ENCODE data around the gene PRPF19. TPM values are rescaled to one million over a fixed set of nuclear protein-coding genes. Genes with fewer than 3 reads are reported as not detected.

PRPF19 gene
- total RNA-seq, 5 donors from 2014 or later (not counting 1 experiment from before 2014, with no cell fraction given), result 81.7 to 106 (median 96.9) TPM

DNA sequence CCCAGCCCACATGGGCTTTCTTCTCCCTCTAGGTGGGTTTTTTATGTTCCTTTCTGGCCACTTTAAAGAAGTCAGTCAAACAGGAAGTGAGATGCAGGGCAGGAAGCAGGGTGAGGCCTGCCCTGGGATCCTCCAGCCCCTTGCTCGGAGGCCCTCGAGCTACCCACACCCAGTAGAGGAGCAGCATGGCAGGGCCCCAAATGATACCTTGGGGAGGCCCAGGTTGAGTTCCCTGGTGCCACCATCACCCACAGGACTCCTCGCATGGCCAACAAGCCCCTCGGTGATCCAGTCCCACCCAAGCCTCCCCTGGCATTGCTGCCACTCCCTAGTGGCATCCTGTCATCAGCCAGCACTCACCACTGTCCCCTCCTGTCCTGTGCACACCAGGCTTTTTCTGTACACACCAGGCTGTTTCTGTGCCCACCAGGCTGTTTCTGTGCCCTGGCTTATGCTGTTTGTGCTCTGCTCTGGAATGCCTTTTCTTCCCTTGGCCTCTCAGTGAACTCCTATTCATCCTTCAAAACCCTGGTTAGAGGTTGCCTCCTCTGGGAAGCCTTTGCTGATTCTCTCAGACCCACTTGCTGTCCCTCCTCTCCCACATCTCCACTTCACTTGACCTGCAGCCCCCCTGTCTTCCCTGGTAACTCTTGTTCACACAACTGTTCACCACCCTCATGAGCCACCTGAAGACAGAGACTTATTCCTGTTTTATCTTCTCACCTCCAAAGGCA, 47.5 kb downstream of the PRPF19 start:
- H3K36me3 ChIP-seq (ENCODE audit: control insufficient read depth in 2 of 2, extremely low read depth in 1 of 2, insufficient read depth in 1 of 2, low read length in 1 of 2), result no peaks in the 10 kb centered on the region
- Mint-ChIP-seq H3K4me3 (peak overlapping the region in 1 of 3 donors; percentile 36), H3K27me3 (no peaks in the 10 kb centered on the region), H3K9me3 (no peaks in the 10 kb centered on the region), H3K4me1 (peaks cover 21 to 24% (median 23%) of the 10 kb centered on the region in 3 donors), H3K27ac (peak overlapping the region; percentile 56 to 80), H3K36me3 (peaks cover 3% of the 10 kb centered on the region)
- DNase-seq, result no peak
- H3K27ac ChIP-seq (ENCODE audit: low read length), result no peak overlapping the region
- ATAC-seq (replicated peaks in 1 of 4), result peak; percentile 34 to 72 (median 54)
- 0% methylated on average over 2 of the region's 4 CpGs for WGBS (ENCODE audit: insufficient coverage)
- POLR2A ChIA-PET, result no interaction called here
- no peaks in the 10 kb centered on the region for H3K9me3 ChIP-seq
- H3K4me1 ChIP-seq (ENCODE audit: control insufficient read depth in 1 of 2, extremely low read depth in 1 of 2, insufficient read depth in 2 of 2, low read length in 2 of 2), result peaks cover 6 to 13% of the 10 kb centered on the region in 2 experiments
- no peak overlapping the region for H3K4me3 ChIP-seq (ENCODE audit: control insufficient read depth in 1 of 2, extremely low read depth in 1 of 2, low read length in 1 of 2)
- CTCF ChIA-PET, result no interaction called here
- peaks cover 0 to 2% of the 10 kb centered on the region in 2 experiments for H3K27me3 ChIP-seq (replicated peaks in 1 of 2; ENCODE audit: control insufficient read depth in 2 of 2, extremely low read depth in 1 of 2, insufficient read depth in 2 of 2, low read length in 1 of 2)

DNA sequence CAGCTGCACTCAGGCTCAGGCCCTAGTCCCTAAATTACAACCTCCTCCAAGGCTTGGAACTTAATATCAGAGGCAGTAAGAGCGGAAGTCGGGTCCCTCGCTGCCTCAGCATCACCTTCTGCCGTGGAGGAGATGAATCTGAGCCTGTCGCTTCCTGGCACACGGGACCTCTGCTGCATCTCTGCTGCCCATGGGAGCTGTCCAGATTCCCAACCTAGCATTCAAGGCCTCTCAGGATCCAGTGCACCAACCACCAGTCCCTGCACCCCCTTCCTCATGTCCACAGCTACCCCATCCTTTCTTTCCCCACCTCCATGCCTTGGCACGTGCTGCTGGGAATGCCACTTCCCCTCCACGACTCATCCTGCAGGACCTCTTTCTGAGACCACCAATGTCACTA, 48.1 kb downstream of the PRPF19 start:
- Histone ChIP-seq H3K27me3 (replicated peaks in 1 of 2; ENCODE audit: control insufficient read depth in 2 of 2, extremely low read depth in 1 of 2, insufficient read depth in 2 of 2, low read length in 1 of 2) (peaks cover 0 to 2% of the 10 kb centered on the region in 2 experiments), H3K27ac (ENCODE audit: low read length) (no peak overlapping the region), H3K4me3 (ENCODE audit: control insufficient read depth in 1 of 2, extremely low read depth in 1 of 2, low read length in 1 of 2) (no peak overlapping the region), H3K36me3 (ENCODE audit: control insufficient read depth in 2 of 2, extremely low read depth in 1 of 2, insufficient read depth in 1 of 2, low read length in 1 of 2) (peaks cover 0 to 3% of the 10 kb centered on the region in 2 donors), H3K9me3 (no peaks in the 10 kb centered on the region), H3K4me1 (ENCODE audit: control insufficient read depth in 1 of 2, extremely low read depth in 1 of 2, insufficient read depth in 2 of 2, low read length in 2 of 2) (peaks cover 6 to 13% of the 10 kb centered on the region in 2 experiments)
- Mint-ChIP-seq H3K27ac (peak overlapping the region; percentile 36 to 80), H3K4me3 (peak overlapping the region in 1 of 3 donors; percentile 36), H3K4me1 (peaks cover 21 to 24% (median 23%) of the 10 kb centered on the region in 3 donors), H3K9me3 (no peaks in the 10 kb centered on the region), H3K27me3 (no peaks in the 10 kb centered on the region), H3K36me3 (peaks cover 6% of the 10 kb centered on the region)
- DNase-seq (no peak), ATAC-seq (replicated peaks in 1 of 4) (no peak)
- CTCF ChIA-PET, result no interaction called here
- POLR2A ChIA-PET, result no interaction called here
- 91% methylated on average over 7 of the region's 8 CpGs for WGBS (ENCODE audit: insufficient coverage)

DNA sequence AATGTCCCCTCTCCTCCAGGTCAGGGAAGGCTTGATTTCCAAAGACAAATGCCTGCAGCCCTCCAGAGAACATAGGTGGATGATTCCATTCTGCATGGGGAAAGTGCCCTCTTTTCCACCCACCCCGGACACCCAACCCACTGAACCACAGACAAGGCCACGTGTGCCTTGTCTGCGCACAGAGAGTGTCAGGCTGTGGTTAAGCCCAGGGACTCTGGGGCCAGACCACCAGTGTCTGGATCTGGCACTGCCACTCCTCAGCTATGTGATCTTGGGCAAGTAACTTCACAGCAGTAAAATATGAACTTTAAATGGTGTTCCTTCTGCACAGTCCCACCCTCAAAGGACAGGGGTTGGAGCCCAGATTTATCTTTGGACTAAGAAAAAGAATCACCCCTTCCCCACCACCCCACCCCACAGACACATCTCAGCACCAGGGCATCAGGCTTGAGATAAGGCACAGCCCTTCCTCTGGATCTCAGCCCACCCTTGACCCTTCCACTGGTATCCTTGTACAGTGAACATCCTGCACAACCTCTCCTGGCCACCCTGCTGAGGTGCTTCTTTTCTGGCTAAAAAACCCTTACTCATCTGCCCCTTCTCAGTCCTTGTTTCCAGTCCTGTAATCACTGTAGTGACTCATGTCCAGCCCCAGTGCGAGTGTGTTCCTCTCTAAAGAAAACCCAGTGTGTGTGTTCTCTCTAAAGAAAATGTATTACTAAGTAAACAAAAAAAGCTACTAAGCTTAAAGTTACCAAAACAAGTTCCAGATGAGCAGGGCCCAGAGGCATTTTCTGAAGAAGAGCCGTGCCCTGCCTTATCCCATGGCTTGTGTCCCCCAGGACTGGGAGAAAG, 48.8 kb downstream of the PRPF19 start:
- no peak for ATAC-seq (replicated peaks in 1 of 4)
- POLR2A ChIA-PET, result no interaction called here
- Mint-ChIP-seq H3K27me3 (no peaks in the 10 kb centered on the region), H3K9me3 (no peaks in the 10 kb centered on the region), H3K27ac (peak overlapping the region; percentile 36 to 65), H3K36me3 (peaks cover 8% of the 10 kb centered on the region), H3K4me1 (peaks cover 21 to 24% (median 23%) of the 10 kb centered on the region in 3 donors), H3K4me3 (no peak overlapping the region)
- CTCF ChIA-PET, result no interaction called here
- Histone ChIP-seq H3K9me3 (no peaks in the 10 kb centered on the region), H3K27ac (ENCODE audit: low read length) (no peak overlapping the region), H3K4me3 (ENCODE audit: control insufficient read depth in 1 of 2, extremely low read depth in 1 of 2, low read length in 1 of 2) (no peak overlapping the region), H3K4me1 (ENCODE audit: control insufficient read depth in 1 of 2, extremely low read depth in 1 of 2, insufficient read depth in 2 of 2, low read length in 2 of 2) (peaks cover 6 to 13% of the 10 kb centered on the region in 2 experiments), H3K27me3 (replicated peaks in 1 of 2; ENCODE audit: control insufficient read depth in 2 of 2, extremely low read depth in 1 of 2, insufficient read depth in 2 of 2, low read length in 1 of 2) (peaks cover 0 to 2% of the 10 kb centered on the region in 2 experiments), H3K36me3 (ENCODE audit: control insufficient read depth in 2 of 2, extremely low read depth in 1 of 2, insufficient read depth in 1 of 2, low read length in 1 of 2) (peaks cover 0 to 4% of the 10 kb centered on the region in 2 donors)
- 63% methylated on average over 2 of the region's 5 CpGs for WGBS (ENCODE audit: insufficient coverage)
- no peak for DNase-seq

DNA sequence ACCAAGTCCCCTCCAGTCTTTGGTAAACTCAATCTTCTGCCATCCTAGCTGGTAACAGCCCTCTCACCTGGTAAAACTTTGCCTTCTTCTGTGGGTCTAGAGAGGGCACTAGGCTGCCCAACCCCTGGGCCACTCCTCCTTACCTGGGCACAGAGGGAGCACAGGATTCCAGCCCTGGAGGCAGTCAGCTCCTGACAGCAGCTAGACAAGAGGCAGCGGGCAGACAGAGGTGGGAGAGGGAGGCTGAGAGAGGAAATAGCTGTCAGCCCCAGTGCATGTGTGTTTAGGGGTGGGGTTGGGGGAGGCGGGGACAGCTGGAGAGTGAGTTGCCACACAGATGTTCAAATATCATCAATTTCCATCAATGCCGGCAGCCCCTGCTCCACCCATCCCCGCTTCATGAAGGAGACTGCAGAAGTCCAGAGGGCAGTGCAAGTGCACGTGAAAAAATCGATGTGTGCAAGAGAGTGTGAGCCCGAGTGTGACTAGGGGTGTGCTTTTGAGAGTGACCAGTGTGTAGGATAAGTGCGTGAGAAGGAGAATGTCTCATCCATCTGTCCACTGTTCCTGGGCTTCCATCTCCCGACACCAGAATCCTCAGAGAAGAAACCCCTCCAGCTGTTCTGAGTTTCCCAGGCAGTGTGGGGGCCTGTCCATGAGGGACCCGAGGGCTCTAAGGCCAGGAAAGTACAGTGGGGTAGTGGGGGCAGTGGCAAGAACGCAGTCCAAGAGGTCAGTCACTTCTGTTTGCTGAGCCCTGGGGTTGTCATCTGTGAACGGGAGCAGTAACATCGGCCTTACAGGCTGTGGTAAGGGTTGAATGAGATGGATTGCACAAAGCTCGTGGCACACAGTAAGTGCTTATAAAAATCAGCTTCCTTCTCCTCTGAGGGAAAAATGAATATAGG, 50.4 kb downstream of the PRPF19 start, which contains the start of gene PTGDR2:
Gene PTGDR2 (minus strand): TSS at position 225 of the 908 bp plus-strand sequence. CDS start 2,228 bp downstream, outside the sequence.
- DNase-seq (no peak), ATAC-seq (replicated peaks in 1 of 4) (peak in 3 of 4 experiments; percentile 50 to 68 (median 62))
- ChIA-PET CTCF (no interaction called here), POLR2A (interaction anchor here in 1 of 2 donors (0.6 kb wide), 1 partner anchor 77 kb away, joined by 3 read pairs; no protein-coding TSS in a partner anchor)
- WGBS (ENCODE audit: insufficient coverage), result 62% methylated on average over 6 of the region's 14 CpGs
- H3K27ac Mint-ChIP-seq, result peak within 1 kb of the TSS in 1 of 2 donors; percentile 47
- no peaks in the 10 kb centered on the region for H3K27me3 Mint-ChIP-seq
- Histone ChIP-seq H3K9me3 (no peaks in the 10 kb centered on the region), H3K4me1 (ENCODE audit: control insufficient read depth in 1 of 2, extremely low read depth in 1 of 2, insufficient read depth in 2 of 2, low read length in 2 of 2) (peaks cover 6 to 13% of the 10 kb centered on the region in 2 experiments), H3K27me3 (replicated peaks in 1 of 2; ENCODE audit: control insufficient read depth in 2 of 2, extremely low read depth in 1 of 2, insufficient read depth in 2 of 2, low read length in 1 of 2) (peaks cover 0 to 2% of the 10 kb centered on the region in 2 experiments), H3K36me3 (ENCODE audit: control insufficient read depth in 2 of 2, extremely low read depth in 1 of 2, insufficient read depth in 1 of 2, low read length in 1 of 2) (peaks cover 5 to 9% of the 10 kb centered on the region in 2 donors), H3K27ac (ENCODE audit: low read length) (no peak within 1 kb of the TSS), H3K4me3 (ENCODE audit: control insufficient read depth in 1 of 2, extremely low read depth in 1 of 2, low read length in 1 of 2) (no peak within 1 kb of the TSS)
- H3K4me1 Mint-ChIP-seq, result peaks cover 21 to 24% (median 23%) of the 10 kb centered on the region in 3 donors
- H3K9me3 Mint-ChIP-seq, result no peaks in the 10 kb centered on the region
- H3K36me3 Mint-ChIP-seq, result peaks cover 20% of the 10 kb centered on the region
- peak within 1 kb of the TSS; percentile 29 to 70 (median 29) for H3K4me3 Mint-ChIP-seq

DNA sequence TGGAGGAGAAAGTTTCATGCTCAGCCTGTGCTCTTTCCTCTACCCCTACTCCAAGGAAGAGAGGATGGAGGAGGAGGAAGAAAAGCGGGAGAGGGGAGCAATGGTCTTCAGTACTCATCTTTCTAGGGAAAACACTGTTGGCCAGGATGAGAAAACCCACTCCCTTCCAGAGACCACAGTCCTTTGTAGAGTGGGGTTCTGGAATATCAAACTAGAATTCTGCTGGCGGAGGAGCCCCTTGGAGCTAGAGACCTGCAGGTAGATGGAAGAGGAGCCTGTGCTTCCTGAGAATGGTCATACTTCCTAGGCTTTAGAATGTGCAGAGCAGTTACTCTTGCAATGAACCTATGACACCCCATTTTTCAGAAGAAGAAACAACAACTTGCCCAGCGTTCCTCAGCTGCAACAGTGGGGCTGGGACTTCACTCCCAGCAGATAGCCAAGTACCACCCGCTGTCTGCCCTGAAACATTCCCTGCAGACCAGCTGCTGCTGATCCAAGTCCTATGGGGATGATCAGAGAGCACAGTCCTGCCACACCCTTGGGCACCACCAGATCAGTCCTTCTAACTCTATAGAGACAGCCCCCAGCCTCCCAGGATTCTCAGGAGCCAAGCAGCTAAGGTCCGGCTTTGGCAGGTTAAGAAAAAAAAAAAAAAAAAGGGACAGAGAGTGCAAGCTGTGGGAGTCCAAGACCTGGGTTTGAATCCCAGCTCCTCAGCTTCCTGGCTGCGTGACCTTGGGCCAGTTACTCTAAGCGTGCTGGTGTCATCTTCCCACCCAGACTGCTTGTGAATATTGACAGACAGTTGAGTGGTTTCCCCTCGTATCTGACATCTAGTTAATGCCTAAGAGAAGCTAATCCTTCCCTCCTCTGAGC, 51.3 kb downstream of the PRPF19 start:
- Histone ChIP-seq H3K4me1 (ENCODE audit: control insufficient read depth in 1 of 2, extremely low read depth in 1 of 2, insufficient read depth in 2 of 2, low read length in 2 of 2) (peaks cover 6 to 13% of the 10 kb centered on the region in 2 experiments), H3K36me3 (ENCODE audit: control insufficient read depth in 2 of 2, extremely low read depth in 1 of 2, insufficient read depth in 1 of 2, low read length in 1 of 2) (peaks cover 9 to 14% of the 10 kb centered on the region in 2 donors), H3K9me3 (no peaks in the 10 kb centered on the region), H3K4me3 (ENCODE audit: control insufficient read depth in 1 of 2, extremely low read depth in 1 of 2, low read length in 1 of 2) (no peak overlapping the region), H3K27me3 (replicated peaks in 1 of 2; ENCODE audit: control insufficient read depth in 2 of 2, extremely low read depth in 1 of 2, insufficient read depth in 2 of 2, low read length in 1 of 2) (peaks cover 0 to 2% of the 10 kb centered on the region in 2 experiments), H3K27ac (ENCODE audit: low read length) (no peak overlapping the region)
- Mint-ChIP-seq H3K27ac (peak overlapping the region in 1 of 2 donors; percentile 47), H3K9me3 (no peaks in the 10 kb centered on the region), H3K4me1 (peaks cover 21 to 24% (median 23%) of the 10 kb centered on the region in 3 donors), H3K4me3 (peak overlapping the region in 2 of 3 donors; percentile 29 to 70), H3K27me3 (no peaks in the 10 kb centered on the region), H3K36me3 (peaks cover 27% of the 10 kb centered on the region)
- CTCF ChIA-PET, result no interaction called here
- ATAC-seq (replicated peaks in 1 of 4) (no peak), DNase-seq (no peak)
- POLR2A ChIA-PET, result interaction anchor here (0.6 kb wide), 2 partner anchors 13 to 87 kb away, joined by 3 to 4 read pairs; no protein-coding TSS in a partner anchor
- 58% methylated on average over 2 of the region's 8 CpGs for WGBS (ENCODE audit: insufficient coverage)

All from T-cell (primary cell).